Hematopoietic multipotent progenitor cell treated with erythropoietin and hydrocortisone succinate and interleukin-3 and kit ligand, for 17 days (in vitro differentiated cells): ENCODE results near the gene METAP2.

Source experiments
- DNase-seq: peaks from one replicate; pipeline ENCODE4 v3.0.0-alpha.2; 2015; ENCODE audit warnings: low spot score

Gene METAP2

GRCh38 chr12:95513599-95513998 is 39.6 kb downstream of the METAP2 start:
- no peak for DNase-seq

- no peak for DNase-seq
These were observed 41.2 kb downstream of the METAP2 start for GRCh38 chr12:95515197-95515596.

GRCh38 chr12:95516757-95517156 is 42.8 kb downstream of the METAP2 start:
- DNase-seq, result peak; percentile 26

- DNase-seq, result no peak
These were observed 43.3 kb downstream of the METAP2 start for GRCh38 chr12:95517246-95517645.

- DNase-seq, result no peak
These were observed 45.0 kb downstream of the METAP2 start for GRCh38 chr12:95518944-95519343.

GRCh38 chr12:95520816-95521215 is 46.9 kb downstream of the METAP2 start:
- DNase-seq, result no peak

- no peak for DNase-seq
These were observed 48.7 kb downstream of the METAP2 start for GRCh38 chr12:95522692-95523091.

GRCh38 chr12:95528431-95528830 is 54.5 kb downstream of the METAP2 start:
- no peak for DNase-seq

- no peak for DNase-seq
These were observed 55.8 kb downstream of the METAP2 start for GRCh38 chr12:95529693-95530225.

GRCh38 chr12:95532851-95533250 is 58.9 kb downstream of the METAP2 start:
- DNase-seq, result no peak

GRCh38 chr12:95533985-95534384 is 60.0 kb downstream of the METAP2 start:
- no peak for DNase-seq

GRCh38 chr12:95538006-95538405 is 64.1 kb downstream of the METAP2 start:
- DNase-seq, result no peak

GRCh38 chr12:95538656-95539055 is 64.7 kb downstream of the METAP2 start:
- no peak for DNase-seq

- no peak for DNase-seq
These were observed 67.5 kb downstream of the METAP2 start for GRCh38 chr12:95541436-95541835.

- DNase-seq, result no peak
These were observed 69.4 kb downstream of the METAP2 start for GRCh38 chr12:95543305-95543704.

- DNase-seq, result no peak
These were observed 70.8 kb downstream of the METAP2 start for GRCh38 chr12:95544756-95545155.

GRCh38 chr12:95545303-95545702 is 71.4 kb downstream of the METAP2 start:
- DNase-seq, result no peak

GRCh38 chr12:95545731-95546490 is 72.0 kb downstream of the METAP2 start:
- DNase-seq, result no peak

- DNase-seq, result no peak
These were observed 72.5 kb downstream of the METAP2 start for GRCh38 chr12:95546491-95546813.

- no peak for DNase-seq
These were observed 73.6 kb downstream of the METAP2 start for GRCh38 chr12:95547522-95548055.

- DNase-seq, result no peak
These were observed 74.1 kb downstream of the METAP2 start for GRCh38 chr12:95548056-95548538.

GRCh38 chr12:95548539-95549391 is 74.8 kb downstream of the METAP2 start:
- DNase-seq, result no peak
